Sciatic nerve (tissue), 2 donors: Measurements from ENCODE around the gene DIP2B. TPM values are rescaled to one million over a fixed set of nuclear protein-coding genes. Genes with fewer than 3 reads are reported as not detected.
"Not testable (repeated sequence)": the region's sequence is repeated elsewhere in the genome, so short reads cannot be mapped to it uniquely, and the experiment has no call there.

ENCODE experiments used
- ATAC-seq: fragments of 200-7000 bp; cut with Tn5 transposase; one replicate; pipeline ENCODE4 v1.9.1; 2020; ENCODE audit warnings: mild to moderate bottlenecking, moderate library complexity
- DNase-seq: peaks from one replicate; pipeline ENCODE4 v3.0.0-alpha.2; 2020; ENCODE audit warnings: low spot score
- intact Hi-C: fragments of 100-400 bp; cut with DNase I; formaldehyde crosslinking; loops from one replicate; pipeline ENCODE4 v1.14.2; 2022
- total RNA-seq: library from RNA; stranded (reverse); fragmentation: NEBNext Ultra II Directional; extraction: Animal tissue kit (Norgen Biotek cat#: 25700); gene quantifications from one replicate; pipeline ENCODE4 v1.2.1, GENCODE V29; 2021
- donor health status: DM: no; HTN: no; CAD: no.
- donor health status: DM: no; HTN: no; CAD: no.

DIP2B gene
- total RNA-seq, 1 donor from 2014 or later: 47.4 TPM

DNA sequence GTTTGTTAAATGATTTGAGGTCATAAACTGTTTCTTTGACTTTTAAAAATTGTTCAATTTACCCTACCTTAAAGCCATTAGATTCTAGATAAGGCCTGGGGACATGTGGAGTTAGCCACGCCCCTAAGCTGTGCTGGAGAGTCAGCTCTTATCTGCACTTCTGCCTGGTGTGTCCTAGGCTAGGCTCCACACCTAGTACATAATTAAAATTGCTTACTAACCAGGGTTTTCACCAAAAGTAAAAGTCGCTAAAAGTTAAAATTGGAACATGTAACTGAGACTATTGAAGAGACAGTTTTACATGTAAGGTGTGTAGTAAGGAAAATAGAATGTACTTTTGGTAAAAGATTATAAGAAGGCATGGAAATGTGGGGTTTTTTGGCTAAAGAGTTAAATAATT is 264.0 kb downstream of the DIP2B start:
- ATAC-seq, intact Hi-C loops, DNase-seq: not testable (repeated sequence)

DNA sequence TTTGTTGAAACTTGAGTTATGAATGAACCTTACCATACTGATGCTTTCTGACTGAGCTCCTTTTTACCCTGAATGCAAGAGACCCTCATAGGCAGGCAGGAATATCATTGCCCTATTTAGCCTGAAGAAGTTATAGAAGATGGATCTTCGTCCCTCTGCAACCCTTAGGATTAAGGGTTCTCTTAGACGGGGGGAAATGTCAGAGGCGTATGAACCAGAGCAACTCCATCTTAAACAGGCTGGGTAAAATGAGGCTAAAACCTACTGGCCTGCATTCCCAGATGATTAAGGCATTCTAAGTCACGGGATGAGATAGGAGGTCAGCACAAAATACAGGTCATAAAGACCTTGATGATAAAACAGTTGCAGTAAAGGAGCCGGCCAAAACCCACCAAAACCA is 266.6 kb downstream of the DIP2B start:
- ATAC-seq (no peak), DNase-seq (no peak)
- intact Hi-C loops: no loop called here

DNA sequence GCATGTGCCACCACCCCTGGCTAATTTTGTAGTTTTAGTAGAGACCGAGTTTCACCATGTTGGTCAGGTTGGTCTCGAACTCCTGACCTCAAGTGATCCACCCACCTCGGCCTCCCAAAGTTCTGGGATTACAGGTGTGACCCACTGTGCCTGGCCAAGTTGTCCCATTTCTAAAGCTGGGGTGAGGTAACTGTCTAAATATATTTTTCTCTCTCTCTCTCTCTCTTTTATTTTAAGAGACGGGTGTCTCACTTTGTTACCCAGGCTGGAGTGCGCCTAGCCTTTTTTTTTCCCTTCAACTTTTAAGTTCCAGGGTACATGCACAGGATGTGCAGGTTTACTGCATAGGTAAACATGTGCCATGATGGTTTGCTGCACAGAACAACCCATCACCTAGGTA is 267.7 kb downstream of the DIP2B start:
- ATAC-seq (no peak), DNase-seq (no peak)
- intact Hi-C loops: no loop called here

DNA sequence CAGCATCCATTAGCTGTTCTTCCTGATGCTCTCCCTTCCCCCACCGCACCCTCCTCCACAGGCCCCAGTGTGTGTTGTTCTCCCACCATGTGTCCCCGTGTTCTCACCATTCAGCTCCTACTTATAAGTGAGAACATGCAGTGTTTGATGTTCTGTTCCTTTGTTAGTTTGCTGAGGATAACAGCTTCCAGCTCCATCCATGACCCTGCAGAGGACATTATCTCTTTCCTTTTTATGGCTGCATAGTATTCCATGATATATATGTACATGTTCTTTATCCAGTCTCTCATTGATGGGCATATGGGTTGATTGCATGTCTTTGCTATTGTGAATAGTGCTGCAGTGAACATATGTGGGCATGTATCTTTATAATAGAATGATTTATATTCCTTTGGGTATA is 268.1 kb downstream of the DIP2B start:
- no peak for ATAC-seq
- intact Hi-C loops: no loop called here
- no peak for DNase-seq

DNA sequence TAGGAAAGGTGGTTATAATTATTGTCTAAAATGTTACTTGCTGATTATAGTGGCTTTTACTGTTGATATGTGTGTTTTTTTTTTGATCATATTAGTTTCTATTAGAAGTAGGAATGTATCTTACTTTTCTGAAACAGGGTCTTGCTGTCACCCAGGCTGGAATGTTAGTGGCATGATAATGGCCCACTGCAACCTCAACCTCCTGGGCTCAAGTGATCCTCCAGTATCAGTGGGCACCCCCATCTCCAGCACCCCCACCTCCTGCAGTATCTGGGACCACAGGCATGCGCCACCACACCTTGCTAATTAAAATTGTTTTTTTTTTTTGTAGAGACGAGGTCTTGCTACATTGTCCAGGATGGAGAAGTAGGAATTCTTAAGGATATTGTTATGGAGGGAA is 270.5 kb downstream of the DIP2B start:
- ATAC-seq: no peak
- intact Hi-C loops: no loop called here
- DNase-seq: no peak

DNA sequence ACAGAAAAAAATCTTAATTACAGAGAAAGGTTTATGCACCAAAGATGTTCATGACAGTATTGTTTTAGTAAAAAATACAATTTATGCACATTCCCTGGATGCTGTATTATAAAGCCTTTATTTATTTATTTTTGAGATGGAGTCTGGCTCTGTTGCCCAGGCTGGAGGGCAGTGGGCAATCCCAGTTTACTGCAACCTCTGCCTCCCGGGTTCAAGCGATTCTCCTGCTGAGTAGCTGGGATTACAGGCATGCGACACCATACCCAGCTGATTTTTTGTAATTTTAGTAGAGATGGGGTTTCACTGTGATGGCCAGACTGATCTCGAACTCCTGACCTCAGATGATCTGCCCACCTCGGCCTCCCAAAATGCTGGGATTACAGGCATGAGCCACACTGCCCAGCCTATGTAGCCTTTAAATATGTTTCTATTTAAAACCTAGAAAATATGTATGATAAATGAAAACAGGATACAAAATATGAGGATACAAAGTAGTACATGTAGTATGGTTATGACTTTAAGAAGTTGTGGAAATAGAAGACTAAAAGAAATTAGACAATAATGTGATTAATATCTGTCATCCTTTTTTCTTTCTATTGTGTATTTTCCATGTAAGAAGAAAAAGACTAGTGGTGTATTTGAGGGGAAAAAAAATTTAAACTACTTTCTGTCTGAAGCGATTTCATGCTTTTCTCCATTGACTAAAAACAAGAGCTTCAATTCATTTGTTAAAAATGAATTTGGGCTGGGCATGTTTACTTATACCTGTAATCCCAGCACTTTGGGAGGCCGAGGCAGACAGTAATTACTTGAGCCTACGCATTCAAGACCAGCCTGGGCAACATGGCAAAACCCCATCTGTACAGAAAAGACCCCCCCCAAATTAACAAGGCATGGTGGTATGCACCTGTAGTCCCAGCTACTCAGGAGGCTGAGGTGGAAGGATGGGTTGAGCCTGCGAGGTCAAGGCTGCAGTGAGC is 272.3 kb downstream of the DIP2B start:
- no peak for DNase-seq
- intact Hi-C loops: no loop called here
- no peak for ATAC-seq

DNA sequence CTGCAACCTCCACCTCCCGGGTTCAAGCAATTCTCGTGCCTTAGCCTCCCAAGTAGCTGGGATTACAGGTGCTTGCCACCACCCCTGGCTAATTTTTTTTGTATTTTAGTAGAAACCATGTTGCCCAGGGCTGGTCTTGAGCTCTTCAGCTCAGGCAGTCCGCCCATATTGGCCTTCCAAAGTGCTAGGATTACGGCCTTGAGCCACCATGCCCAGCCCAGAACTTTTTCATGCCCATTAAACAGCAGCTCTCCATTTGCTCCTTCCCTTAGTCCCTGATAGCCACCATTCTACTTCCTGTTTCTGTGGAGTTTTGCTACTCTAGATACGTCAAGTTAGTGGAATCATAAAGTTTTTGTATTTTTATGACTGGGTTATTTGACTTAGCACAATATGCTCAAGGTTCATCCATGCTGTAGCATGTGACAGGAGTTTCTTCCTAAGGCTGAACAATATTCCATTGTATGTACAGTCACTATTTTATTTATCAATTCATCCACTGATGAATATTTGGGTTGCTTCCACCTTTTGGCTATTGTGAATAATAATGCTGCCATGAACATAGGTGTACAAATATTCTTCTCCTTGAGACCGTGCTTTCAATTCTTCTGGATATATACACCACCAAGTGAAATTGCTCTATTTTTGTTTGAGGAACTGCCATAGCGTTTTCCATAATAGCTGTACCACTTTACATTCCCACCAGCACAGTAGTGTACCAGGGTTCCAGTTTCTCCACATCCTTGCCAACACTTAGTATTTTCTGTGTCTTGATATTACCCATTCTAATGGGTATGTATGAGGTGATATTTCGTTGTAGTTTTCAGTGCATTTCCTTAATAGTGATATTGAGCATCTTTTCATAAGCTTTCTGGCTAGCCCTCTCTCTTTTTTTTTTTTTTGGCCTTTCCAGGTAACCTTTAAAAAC is 274.1 kb downstream of the DIP2B start:
- ATAC-seq (no peak), DNase-seq (no peak)
- intact Hi-C loops: no loop called here

DNA sequence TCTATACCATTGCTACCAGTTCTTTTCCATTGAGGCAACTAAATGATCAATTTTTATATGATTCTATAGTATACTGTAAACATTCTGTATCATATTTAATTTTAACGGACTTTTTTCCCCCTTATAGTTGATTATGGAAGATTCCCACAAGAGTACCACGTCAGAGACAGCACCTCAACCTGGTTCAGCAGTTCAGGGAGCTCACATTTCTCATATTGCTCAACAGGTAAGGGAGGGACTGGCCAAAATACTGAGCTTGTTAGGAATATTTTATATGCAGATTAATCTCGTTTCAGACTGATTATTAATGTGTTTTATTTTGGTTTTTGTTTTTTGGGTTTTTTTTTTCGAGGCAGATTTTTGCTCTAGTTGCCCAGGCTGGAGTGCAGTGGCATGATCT is 275.2 kb downstream of the DIP2B start:
- ATAC-seq (no peak), DNase-seq (no peak)
- intact Hi-C loops: loop anchor here (5.0 kb wide), 1 partner anchor 717 kb away; no protein-coding TSS in a partner anchor

DNA sequence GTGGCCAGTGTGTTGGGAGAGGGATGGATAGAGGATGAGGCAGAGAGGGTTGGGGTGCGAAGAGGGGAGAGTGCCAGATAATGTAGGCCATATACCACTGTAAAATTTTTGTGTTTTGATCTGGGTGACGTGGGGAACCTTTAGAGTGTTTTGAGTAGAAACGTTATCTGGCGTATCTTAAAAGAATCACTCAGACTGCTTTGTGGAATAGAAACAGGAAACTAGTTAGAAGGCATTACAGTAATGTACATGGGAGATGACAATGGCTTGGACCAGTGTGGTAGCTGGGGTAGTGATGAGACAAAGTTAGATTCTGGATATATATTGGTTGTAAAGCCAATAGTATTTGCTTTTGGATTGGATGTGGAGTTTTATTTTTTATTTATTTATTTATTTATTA is 279.7 kb downstream of the DIP2B start:
- DNase-seq: no peak
- intact Hi-C loops: loop anchor here (5.0 kb wide), 1 partner anchor 713 kb away; no protein-coding TSS in a partner anchor
- ATAC-seq: no peak

DNA sequence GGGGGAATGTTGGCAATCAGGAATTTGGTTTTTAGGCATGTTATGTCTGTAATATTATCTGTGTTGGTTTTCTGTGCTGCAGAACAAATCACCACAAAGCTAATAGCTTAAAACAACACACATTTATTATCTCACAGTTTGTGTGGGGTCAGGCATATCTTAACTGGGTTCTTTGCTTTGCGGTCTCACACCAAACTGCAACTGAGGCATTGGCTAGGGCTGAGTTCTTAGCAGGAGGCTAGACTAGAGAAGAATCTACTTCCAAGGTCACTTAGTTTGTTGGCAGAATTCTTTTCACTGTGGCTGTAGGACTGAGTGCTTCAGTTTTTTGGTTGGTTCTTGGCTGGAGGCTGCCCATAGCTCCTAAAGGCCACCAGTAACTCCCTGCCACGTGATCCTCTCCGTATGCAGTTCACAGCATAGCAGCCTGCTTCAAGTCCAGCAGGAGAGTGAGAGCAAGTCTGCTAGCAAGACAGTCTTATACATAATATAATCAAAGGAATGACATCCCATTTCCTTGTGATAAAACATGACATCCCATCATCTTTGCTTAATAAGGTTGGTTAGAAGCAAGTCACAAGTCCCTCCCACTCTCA is 280.7 kb downstream of the DIP2B start:
- no peak for DNase-seq
- intact Hi-C loops: no loop called here
- ATAC-seq: no peak

DNA sequence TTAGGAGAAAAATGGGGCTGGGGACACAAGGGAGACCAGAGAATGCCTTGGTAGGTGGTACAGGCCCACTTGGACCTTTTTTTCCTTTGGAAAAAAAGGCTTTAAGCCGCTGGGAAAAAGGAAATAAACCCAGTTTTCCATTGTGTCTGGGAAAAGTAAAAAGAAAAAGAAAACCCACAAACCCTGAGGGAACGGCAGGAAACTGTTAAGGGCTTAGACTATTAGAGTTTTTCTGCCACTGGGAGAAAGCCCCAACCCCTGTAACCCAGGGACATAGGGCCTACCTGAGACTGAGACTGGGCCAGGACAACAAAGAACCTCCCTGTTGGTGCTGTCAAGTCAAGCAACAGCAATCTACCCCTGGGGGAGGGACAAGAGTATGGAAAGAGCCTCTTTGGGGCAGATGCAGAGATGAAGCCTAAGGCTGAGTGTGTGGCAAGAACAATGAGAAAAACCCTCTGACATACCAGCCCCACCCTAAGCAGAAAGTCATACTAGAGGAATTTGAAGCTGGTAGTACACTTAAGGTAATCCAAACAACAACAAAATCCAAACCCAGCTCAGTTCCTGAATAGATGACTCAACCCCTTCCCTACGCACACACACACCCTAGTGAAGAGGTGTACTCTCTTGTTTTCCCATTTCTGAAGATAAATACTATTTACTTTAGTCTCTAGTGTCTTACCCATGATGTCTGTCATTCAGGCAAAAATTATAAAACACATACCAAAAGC is 281.9 kb downstream of the DIP2B start:
- ATAC-seq (peak; percentile 76), DNase-seq (no peak)
- intact Hi-C loops: no loop called here

DNA sequence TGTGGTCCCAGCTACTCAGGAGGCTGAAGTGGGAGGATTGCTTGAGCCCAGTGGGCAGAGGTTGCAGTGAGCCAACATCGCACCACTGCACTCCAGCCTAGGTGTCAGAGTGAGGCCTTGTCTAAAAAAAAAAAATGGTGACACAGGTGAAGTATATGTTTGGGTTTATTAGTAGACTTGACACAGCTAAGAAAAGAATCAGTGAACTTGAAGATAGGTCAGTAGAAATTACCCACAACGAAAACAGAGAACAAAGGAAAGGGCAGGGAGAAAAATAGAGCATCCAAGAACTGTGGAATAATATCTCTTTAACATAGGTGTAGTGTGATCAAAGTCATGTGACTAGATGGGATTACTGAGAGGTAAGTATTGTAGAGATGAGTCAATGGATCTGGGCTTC is 282.8 kb downstream of the DIP2B start:
- ATAC-seq (no peak), DNase-seq (no peak)
- intact Hi-C loops: no loop called here

DNA sequence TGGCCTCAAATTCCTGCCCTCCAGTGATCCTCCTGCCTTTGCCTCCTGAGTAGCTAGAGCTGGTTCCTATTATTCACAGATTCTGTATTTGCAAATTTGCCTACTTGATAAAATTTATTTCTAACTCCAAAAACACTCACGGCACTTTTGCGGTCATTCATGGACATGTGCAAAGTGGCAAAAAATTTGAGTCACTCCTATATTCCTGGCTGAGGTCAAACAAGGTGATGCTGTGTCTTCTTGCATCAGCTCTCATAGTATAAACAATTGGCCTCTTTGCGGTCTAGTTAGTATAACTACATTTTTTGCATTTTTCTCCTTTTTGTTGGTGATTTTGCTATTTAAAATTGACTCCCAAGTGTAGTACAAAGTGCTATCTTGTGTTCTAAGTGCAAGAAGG is 283.8 kb downstream of the DIP2B start:
- intact Hi-C loops: no loop called here
- no peak for DNase-seq
- ATAC-seq: no peak

DNA sequence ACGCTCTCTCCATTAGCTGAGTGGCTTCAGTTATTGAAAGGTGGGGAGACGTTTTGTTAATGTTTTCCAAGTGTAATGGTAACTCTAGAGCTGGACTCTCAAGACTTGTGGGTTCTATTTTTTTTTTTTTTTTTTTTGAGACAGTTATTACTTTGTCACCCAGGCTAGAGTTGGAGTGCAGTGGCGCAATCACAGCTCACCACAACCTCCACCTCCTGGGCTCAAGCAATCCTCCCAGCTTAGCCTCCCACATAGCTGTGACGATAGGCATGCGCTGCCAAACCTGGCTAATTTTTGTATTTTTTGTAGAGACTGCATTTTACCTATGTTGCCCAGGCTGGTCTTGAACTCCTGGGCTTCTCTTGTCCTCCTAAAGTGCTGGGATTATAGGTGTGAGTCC is 285.3 kb downstream of the DIP2B start:
- DNase-seq (no peak), ATAC-seq (no peak)
- intact Hi-C loops: no loop called here

Other genes with a start within 250 kb of the DIP2B start
- gene LIMA1, start 221.5 kb upstream of the DIP2B start, total RNA-seq: 142 TPM
- not detected for gene FAM186A, start 108.4 kb upstream of the DIP2B start, total RNA-seq
- gene LARP4, start 104.1 kb upstream of the DIP2B start, total RNA-seq: 76.5 TPM